CD4-positive, alpha-beta T cell treated with Interleukin-12 subunit alpha and Interleukin-12 subunit beta, for 1 hour (primary cell): ENCODE measurements around the gene PSMA1.

Experiments used
- DNase-seq: peaks from one replicate; pipeline ENCODE4 v3.0.0-alpha.2; 2020

PSMA1 gene

GRCh38 chr11:14529321-14529720 lies 9.1 kb upstream of the PSMA1 start:
- no peak for DNase-seq

GRCh38 chr11:14522801-14523200 lies 2.6 kb upstream of the PSMA1 start:
- no peak for DNase-seq

DNA sequence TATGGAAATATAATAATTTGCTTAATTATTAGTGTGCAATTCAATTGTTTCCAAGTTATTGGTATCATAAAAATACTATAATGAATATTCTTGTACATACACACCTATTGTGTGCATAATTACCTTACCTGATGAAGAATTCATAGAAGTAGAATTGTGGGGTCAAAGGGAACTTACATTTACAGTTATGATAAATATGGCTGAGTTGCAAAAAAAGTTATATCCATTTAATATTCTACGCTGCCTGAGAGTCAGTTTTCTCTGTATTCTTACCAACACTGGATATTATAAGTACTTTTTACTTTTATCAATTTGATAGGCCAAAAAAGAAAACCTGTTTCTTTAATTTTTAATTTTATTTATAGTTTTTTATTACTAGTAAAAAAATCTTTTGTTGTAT lies 2.1 kb upstream of the PSMA1 start:
- DNase-seq: no peak

DNA sequence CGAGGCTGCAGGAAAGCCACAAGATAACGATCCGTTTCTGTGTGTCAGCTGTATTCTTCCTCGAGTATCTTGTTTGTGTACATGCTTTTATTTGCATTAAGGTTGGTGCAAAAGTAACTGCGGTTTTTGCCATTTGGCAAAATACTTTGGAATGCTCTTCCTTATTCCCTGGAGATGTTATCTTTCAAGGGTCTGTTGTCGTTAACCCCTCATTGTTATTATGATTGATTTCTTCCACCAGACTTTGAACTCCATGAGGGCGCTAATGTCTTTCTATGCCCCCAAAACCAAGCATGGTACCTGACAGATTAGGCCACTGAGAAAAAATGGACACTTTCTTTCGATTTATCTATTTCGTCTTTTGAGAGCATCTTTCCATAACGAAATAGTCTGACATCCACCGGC lies 563 bp upstream of the PSMA1 start:
- no peak for DNase-seq

- DNase-seq: no peak
Observed at GRCh38 chr11:14519597-14519916, 629 bp downstream of the PSMA1 start.

GRCh38 chr11:14518820-14519219 lies 1.4 kb downstream of the PSMA1 start:
- DNase-seq: peak; percentile 15

- DNase-seq: no peak
Observed at GRCh38 chr11:14513800-14514199, 6.4 kb downstream of the PSMA1 start.

DNA sequence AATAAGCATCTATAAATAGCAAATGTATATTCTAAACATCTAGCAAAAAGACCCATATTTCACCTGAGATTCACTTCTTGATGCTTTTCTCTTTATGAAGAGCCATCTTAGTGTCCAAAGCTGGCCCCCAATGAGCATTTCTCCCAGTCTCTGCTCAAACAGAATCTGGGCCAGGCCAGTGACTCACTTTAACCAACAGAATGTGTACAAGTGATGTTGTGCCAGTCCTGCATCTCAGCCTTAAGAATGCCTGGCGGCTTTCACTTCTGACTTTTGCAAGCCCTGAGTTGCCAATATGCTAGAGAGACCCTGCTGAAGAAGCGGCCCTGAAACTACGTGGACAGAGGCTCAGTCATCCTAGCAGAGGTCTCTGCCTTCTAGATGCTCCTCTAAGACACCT lies 13.7 kb downstream of the PSMA1 start:
- DNase-seq: no peak

GRCh38 chr11:14503023-14503422 lies 17.2 kb downstream of the PSMA1 start:
- DNase-seq: no peak

DNA sequence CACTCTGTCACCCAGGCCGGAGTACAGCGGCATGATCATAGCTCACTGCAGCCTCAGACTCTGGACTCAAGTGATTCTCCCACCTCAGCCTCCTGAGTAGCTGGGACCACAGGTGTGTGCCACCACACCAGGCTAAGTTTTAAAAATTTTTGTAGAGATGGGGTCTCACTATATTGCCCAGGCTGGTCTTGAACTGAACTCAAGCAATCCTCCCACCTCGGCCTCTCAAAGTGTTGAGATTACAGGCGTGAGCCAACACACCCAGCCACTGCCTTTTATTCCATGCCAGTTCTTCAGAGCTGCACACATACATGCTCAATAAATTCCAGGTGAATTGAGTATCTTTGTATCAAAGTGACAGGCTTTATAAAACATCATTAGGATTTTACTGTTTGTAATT lies 18.1 kb downstream of the PSMA1 start:
- DNase-seq: no peak

DNA sequence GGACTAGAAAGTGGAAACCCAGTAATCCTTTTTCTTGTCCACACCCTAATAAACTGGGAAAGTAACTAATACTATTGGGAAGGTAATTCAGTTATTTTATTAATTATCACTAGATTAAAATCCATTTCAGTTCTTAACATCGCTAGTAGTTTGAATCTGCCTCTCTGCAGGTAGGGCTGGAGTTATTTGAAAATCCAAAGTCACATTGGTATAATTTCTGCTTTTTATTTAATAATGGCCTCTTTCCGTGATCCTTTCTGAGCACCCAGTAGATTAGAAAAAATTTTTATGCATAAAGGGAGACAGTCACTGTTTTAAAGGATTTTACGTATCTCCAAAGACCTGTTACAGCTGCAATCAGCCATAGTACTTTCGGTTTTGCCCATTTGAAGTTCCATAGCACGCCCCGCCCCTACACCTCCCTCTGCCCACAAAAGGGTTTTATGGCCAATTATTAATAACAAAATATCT lies 20.0 kb downstream of the PSMA1 start:
- DNase-seq: peak; percentile 72

- DNase-seq: peak; percentile 93
Observed at GRCh38 chr11:14499560-14500180, 20.5 kb downstream of the PSMA1 start, which contains the start of gene COPB1. TSS of gene COPB1 (minus strand) at chr11:14499811. CDS start at chr11:14498928, 883 bp downstream.

- DNase-seq: peak; percentile 45
Observed at GRCh38 chr11:14499178-14499559, 21.0 kb downstream of the PSMA1 start.

GRCh38 chr11:14480716-14481115 lies 39.5 kb downstream of the PSMA1 start:
- no peak for DNase-seq

- no peak for DNase-seq
Observed at GRCh38 chr11:14471127-14471526, 49.1 kb downstream of the PSMA1 start.

DNA sequence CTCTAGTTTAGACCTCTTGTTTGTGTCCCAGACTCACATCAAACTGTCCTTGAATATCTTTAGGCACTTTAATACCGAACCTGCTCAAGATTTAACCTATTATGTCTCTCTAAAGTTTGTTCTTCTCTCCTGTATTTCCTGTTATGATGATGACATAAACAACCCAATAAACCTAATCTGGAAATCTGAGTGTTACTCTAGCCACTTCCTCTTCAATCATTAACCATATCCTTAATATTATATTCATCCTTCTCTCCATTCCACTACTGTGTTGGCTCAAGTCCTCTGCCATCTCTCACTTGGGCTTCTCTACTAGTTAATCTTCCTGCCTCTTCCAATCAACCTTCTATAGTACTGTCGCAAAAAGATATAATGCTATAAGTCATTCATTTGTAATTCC lies 56.6 kb downstream of the PSMA1 start:
- DNase-seq: no peak

DNA sequence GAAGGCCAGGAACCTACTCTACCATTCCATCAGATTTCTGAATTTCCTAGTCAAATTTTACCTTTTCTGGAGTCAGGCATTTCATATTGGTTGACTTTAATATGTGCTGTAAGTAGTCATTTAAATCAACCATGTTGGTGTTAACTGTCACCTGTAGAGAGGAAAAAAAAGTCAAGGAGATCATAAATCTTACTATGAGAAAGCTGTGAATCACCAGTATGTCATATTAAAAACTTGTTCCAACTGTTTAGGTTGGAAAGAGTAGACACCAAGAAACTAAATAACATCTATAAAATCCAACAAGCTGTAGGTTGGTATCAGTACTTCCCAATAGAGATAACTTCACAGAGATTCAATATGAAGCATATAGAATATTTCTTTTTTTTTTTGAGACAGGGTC lies 60.0 kb downstream of the PSMA1 start:
- DNase-seq: no peak

GRCh38 chr11:14458377-14458776 lies 61.8 kb downstream of the PSMA1 start:
- no peak for DNase-seq

DNA sequence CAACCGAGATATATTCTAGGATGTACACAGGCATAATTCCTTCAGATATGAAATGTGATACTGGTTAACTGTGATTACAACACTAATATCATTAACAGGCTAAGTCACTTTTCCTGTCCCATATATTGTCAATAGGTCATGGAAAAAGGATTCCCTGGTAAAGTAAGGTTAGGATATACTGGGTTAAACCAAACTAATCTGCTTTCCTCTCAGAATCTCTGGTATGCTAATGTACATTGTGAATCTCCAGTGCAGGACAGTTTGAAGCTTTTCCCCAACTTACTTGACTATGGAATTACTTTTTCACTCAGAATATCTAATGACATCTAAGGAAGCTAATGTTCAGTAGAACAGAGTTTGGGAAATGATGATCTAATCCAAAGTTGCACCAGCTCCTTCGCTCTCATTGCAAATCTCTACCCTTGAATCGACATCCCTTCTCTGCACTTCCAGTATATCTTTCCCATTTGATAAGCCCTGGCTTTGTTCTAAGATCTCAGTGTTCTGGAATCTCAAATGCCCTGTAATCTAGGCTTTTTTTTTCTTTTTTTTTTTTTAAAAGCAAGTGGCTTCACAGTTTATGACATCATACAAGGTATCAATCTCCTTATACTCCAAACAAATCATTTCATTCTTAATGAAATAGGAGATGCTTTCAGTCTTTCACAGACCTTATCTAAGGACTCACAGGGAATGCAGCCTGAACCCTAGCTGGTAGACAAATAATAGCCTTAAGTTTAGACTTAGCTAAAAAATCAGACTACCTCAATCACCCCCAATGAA lies 64.3 kb downstream of the PSMA1 start:
- no peak for DNase-seq
